DND-41 (cell line): ENCODE measurements around the gene SPATS2.

ENCODE experiments used
- ATAC-seq: fragments of 200-7000 bp; cut with Tn5 transposase; 3 replicates; pipeline ENCODE4 v1.9.1; 2021; ENCODE audit warnings: low read depth; ENCODE audit not compliant: insufficient read depth
- DNase-seq: peaks from one replicate; pipeline ENCODE4 v3.0.0-alpha.2; 2020
- H2AFZ ChIP-seq: 2 replicates; pipeline ENCODE4 v1.6.0; 2012; ENCODE audit warnings: low read depth, low read length
- H3K27ac ChIP-seq: 2 replicates; pipeline ENCODE4 v1.5.1; 2012; ENCODE audit warnings: low read length, inconsistent platforms
- H3K27me3 ChIP-seq: fragments of 200-600 bp; sonication (generic); 2 replicates; pipeline ENCODE4 v1.6.0; 2012; ENCODE audit warnings: low read length, mild to moderate bottlenecking, inconsistent platforms; ENCODE audit not compliant: insufficient read depth, poor library complexity
- H3K36me3 ChIP-seq: 2 replicates; pipeline ENCODE4 v1.5.1; 2012; ENCODE audit warnings: low read length, inconsistent platforms; ENCODE audit not compliant: insufficient read depth
- H3K4me1 ChIP-seq: 2 replicates; pipeline ENCODE4 v1.5.1; 2012; ENCODE audit warnings: mild to moderate bottlenecking, low read length; ENCODE audit not compliant: insufficient read depth
- H3K4me2 ChIP-seq: 2 replicates; pipeline ENCODE4 v1.6.0; 2012; ENCODE audit warnings: mild to moderate bottlenecking, moderate library complexity, low read length, inconsistent platforms; ENCODE audit not compliant: insufficient read depth
- H3K4me3 ChIP-seq, 2 experiments: fragments of 200-600 bp in 1 of 2; shearing (Covaris generic) in 1 of 2; 2 replicates each; pipeline ENCODE4 v1.5.1; 2012 to 2016; ENCODE audit warnings: inconsistent platforms in 2 of 2, low read length in 2 of 2, mild to moderate bottlenecking in 2 of 2, low read depth in 1 of 2, moderate library complexity in 1 of 2
- H3K79me2 ChIP-seq: 2 replicates; pipeline ENCODE4 v1.6.0; 2012; ENCODE audit warnings: low read length, inconsistent platforms; ENCODE audit not compliant: insufficient read depth
- H3K9ac ChIP-seq: 2 replicates; pipeline ENCODE4 v1.6.0; 2012; ENCODE audit warnings: low read depth, mild to moderate bottlenecking, inconsistent platforms, low read length, moderate library complexity
- H3K9me3 ChIP-seq: 2 replicates; pipeline ENCODE4 v1.5.1; 2012; ENCODE audit warnings: low read length, moderate library complexity, mild to moderate bottlenecking, inconsistent platforms; ENCODE audit not compliant: insufficient read depth, severe bottlenecking
- H4K20me1 ChIP-seq: 2 replicates; pipeline ENCODE4 v1.6.0; 2012; ENCODE audit warnings: low read length; ENCODE audit not compliant: insufficient read depth
- CTCF ChIP-seq: IDR thresholded peaks from 2 replicates; pipeline ENCODE4 v1.5.1; 2012; ENCODE audit warnings: borderline replicate concordance, low read length, moderate library complexity, mild to moderate bottlenecking; ENCODE audit not compliant: poor library complexity, severe bottlenecking; ENCODE audit errors: extremely low read depth
- EZH2 ChIP-seq: IDR thresholded peaks from 3 replicates; pipeline ENCODE4 v1.6.1; 2012; ENCODE audit warnings: borderline replicate concordance, low read depth, mild to moderate bottlenecking, moderate library complexity, low read length, inconsistent platforms; ENCODE audit not compliant: severe bottlenecking

SPATS2 gene

DNA sequence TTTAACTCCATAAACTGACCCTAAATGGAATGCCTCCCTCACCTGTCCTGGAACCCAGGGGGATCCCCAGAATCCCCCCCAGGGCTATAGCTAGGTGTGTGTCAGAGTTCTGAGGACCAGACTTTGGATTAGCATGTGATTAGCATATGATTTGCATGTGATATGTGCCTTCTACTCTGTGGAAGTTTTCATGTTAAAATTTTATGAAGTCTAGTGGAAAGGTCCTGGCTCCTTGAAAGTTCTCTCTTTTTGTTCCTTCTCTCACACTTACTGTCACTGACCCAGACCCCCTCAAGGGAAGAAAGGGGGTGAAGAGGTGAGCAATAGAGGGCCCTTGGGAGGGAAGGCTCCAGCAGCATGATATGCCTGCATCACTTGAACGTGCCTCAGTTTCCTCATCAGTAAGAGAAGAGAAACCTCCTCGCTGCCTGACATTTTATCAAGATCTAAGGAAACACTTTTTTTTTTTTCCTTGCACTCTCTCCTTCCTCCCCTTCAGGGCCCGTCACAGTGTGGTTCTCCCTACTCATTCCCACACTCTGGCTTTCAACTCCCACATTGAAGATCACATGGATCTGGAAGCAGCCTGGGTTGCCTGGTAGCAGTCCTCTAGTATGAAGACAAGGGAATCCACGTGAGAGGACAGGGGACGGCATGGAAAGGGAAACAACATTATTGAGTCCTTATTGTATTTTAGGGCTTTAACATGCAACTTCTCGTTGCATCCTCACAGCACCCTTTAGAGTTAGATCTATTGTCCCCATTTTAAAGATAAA, 27.0 kb upstream of the SPATS2 start:
- TF ChIP-seq CTCF: no peak
- no peak for TF ChIP-seq EZH2
- ATAC-seq: no peak
- Histone ChIP-seq H3K4me3 (no peak overlapping the region), H3K9ac (no peak overlapping the region), H3K27me3 (no peaks in the 10 kb centered on the region), H3K9me3 (no peaks in the 10 kb centered on the region), H3K4me1 (peaks cover 13% of the 10 kb centered on the region), H3K36me3 (no peaks in the 10 kb centered on the region), H4K20me1 (no peaks in the 10 kb centered on the region), H3K79me2 (no peaks in the 10 kb centered on the region), H3K27ac (no peak overlapping the region), H2AFZ (no peak overlapping the region), H3K4me2 (no peak overlapping the region)
- no peak for DNase-seq

DNA sequence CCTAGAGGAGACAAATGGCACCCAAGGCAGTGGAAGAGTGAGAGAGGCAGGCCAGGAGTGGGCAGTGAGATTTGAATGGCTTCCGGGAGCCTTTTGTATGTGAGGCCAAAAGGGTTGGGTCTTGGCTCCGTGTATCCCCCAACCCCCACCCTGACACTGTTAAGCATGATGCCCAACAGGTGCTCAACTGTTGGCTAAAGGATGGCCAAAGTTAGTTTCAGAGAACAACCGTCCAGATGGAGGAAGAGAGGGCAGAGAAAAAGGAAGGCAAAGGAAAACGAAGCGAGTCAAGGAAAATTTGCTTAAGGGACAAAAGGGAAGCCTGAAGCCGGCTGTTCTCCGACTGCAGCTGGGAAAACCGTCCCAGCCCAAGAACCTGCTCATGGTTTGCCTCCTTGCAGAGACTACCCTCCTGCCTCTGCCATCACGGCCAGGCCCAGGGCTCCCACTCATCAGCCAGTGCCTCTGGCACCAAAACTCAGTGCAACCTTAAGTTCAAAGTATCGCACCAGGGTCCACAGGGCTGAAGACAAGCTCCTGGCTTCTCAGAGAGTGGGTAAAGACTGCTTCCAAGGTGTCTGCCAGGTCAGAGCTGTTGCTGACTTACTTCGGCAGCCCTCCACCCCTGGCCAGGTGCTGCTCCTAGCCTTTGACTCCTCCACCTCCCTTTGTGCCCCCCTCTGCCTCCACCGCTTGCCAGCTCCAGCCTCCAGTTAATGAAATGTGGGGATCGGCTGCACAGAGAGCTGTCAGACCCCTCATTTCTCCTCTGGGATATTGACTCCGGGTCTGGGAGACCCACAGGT, 26.1 kb upstream of the SPATS2 start:
- Histone ChIP-seq H3K79me2 (no peaks in the 10 kb centered on the region), H3K4me1 (peaks cover 13% of the 10 kb centered on the region), H3K27ac (no peak overlapping the region), H3K36me3 (no peaks in the 10 kb centered on the region), H3K9ac (no peak overlapping the region), H3K4me2 (no peak overlapping the region), H4K20me1 (no peaks in the 10 kb centered on the region), H3K4me3 (no peak overlapping the region), H3K27me3 (no peaks in the 10 kb centered on the region), H2AFZ (no peak overlapping the region), H3K9me3 (no peaks in the 10 kb centered on the region)
- ATAC-seq: no peak
- TF ChIP-seq CTCF: no peak
- no peak for TF ChIP-seq EZH2
- no peak for DNase-seq

DNA sequence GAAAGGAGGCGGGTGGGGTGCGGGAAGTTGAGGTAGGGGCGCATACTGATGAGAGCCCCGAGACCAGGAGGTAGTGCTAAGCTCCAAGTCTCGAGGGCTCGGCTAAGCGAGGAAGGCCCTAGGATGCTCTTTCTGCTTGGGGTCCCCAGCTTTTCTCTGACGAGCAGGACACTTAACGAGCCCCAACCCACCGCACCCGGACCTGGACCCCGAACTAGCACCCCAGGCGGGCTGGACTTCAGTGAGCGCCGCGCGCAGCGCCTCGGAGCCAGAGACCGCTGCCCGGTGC, 25.5 kb upstream of the SPATS2 start:
- TF ChIP-seq EZH2: no peak
- TF ChIP-seq CTCF: no peak
- H2AFZ ChIP-seq: no peak overlapping the region
- ATAC-seq (no peak), DNase-seq (no peak)
- no peaks in the 10 kb centered on the region for H3K9me3 ChIP-seq
- no peaks in the 10 kb centered on the region for H3K79me2 ChIP-seq
- no peak overlapping the region for H3K9ac ChIP-seq
- no peaks in the 10 kb centered on the region for H4K20me1 ChIP-seq
- no peak overlapping the region for H3K4me2 ChIP-seq
- H3K27me3 ChIP-seq: no peaks in the 10 kb centered on the region
- peaks cover 11% of the 10 kb centered on the region for H3K4me1 ChIP-seq
- H3K36me3 ChIP-seq: no peaks in the 10 kb centered on the region
- no peak overlapping the region for H3K27ac ChIP-seq
- H3K4me3 ChIP-seq: no peak overlapping the region
